HT-29 (cell line): Measurements from ENCODE around the gene NXF2. TPM values are rescaled to one million over a fixed set of nuclear protein-coding genes. Genes with fewer than 3 reads are reported as not detected.
"Not testable (repeated sequence)": the region's sequence is repeated elsewhere in the genome, so short reads cannot be mapped to it uniquely, and the experiment has no call there.

Source experiments
- DNase-seq: peaks from one replicate; pipeline ENCODE4 v3.0.0-alpha.2; 2015; ENCODE audit warnings: low spot score
- total RNA-seq: library from RNA; depleted of rRNA; stranded (reverse); fragments of >200 nt; shearing (Covaris generic); gene quantifications from 2 replicates; pipeline ENCODE4 v1.2.3, GENCODE V29; 2014; rRNA removed

The NXF2 gene
- total RNA-seq: not detected in 2 replicates

DNA sequence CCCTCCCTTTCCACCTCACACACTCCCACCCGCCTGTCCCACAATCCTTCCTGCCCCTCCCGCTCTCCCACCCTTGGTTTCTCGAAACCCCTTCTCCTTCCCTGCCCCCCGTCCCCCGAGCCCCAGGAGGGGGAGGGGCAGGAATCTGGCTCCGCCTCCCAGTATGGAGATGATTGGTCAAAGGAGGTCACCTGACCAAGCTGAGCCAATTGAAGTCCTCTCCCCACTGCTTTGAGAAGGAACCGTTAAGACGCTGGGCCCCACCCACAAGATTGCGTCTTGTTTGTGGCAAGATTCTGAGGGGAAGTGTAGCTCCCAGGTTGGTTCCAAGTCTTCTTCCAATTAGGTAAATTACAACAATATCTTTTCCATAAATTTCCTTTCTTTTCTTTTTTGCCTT is at the start of gene NXF2:
TSS of gene NXF2 (plus strand) at position 275 of the 400 bp plus-strand sequence. CDS start 59,912 bp downstream, outside the sequence.
- not testable (repeated sequence) for DNase-seq

DNA sequence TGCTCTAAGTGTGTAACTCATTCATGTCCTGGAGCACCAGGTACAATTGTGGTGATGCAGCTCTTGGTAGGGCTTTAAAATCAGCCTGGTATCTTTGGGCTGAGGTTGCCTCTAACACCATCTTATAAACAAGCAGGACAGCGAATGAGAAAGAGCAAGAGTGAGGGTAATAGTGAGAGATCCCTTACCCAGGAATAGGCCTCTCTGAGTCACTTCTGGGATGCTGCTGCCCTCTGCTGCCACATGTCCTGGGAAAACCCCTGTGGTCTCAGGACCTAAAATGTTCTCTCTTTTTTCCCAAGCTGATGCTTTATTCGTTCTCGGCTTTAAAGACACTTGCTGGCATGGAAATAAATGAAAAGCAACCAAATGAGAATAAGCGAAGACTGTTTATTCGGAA is 39.0 kb upstream of the NXF2 start:
- not testable (repeated sequence) for DNase-seq

DNA sequence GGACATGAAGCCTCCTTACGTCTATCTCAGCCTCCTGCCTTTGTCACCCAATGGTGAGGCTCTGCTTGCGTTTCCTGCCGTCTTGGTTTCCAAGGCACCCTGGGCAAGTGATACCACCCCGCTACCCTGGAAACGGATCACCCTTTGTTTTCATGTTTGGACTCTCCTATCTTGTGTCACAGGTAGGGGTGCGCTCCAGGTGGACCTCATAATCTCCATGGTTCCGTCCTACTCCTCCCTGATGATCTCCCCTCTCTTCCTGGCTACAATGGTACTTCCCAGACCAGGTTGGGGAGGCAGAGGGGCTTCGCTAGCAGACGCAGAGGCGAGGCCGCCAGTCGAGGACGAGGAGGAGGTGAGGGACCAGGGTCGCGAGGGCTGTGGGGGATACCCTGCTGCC is 32.0 kb upstream of the NXF2 start, which contains the start of gene TCP11X1:
TSS of gene TCP11X1 (plus strand) at position 316 of the 400 bp plus-strand sequence.
- DNase-seq: not testable (repeated sequence)

DNA sequence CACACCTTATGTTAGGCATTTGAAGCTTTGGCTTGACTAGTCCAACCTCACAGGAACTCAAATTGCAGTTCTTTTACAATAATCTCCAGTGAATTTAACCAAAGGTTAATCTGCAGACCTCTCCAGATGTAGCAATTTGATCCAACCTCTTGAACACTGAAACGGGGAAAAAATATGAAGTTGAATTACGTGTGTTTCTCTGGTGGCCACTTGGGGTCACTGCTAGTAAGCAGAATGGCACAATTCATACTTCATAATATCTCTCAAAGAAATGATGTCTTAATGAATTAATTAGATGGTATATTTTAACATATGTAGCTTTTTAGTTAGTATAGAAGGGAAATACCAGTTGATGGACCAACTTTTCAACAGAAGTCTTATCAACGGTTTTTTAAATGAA is 30.5 kb upstream of the NXF2 start:
- not testable (repeated sequence) for DNase-seq

GRCh38 chrX:102235678-102236077 is 11.3 kb upstream of the NXF2 start:
- DNase-seq: not testable (repeated sequence)

GRCh38 chrX:102240265-102240664 is 6.7 kb upstream of the NXF2 start:
- not testable (repeated sequence) for DNase-seq

DNA sequence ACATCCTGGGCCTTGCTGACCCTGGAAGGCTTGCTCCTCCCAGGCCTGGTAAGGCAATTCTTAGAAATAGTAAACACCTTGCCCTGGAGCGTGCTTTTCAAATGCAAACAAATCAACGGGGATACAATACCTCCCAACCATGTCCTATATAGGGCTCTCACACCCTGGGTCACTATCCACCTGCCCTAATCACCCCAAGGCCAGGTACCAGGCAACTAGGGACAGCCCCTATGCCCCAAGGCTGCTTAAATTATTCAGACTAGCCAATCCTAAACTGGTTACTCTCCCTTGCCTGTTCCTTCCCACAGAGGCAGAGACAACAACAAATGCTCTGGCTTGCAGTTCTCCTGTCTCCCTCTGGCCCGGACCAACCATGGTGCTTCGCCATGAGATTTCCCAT is 25.3 kb downstream of the NXF2 start:
- not testable (repeated sequence) for DNase-seq

- no peak for DNase-seq
These were observed 91.2 kb downstream of the NXF2 start for GRCh38 chrX:102338162-102338561.

DNA sequence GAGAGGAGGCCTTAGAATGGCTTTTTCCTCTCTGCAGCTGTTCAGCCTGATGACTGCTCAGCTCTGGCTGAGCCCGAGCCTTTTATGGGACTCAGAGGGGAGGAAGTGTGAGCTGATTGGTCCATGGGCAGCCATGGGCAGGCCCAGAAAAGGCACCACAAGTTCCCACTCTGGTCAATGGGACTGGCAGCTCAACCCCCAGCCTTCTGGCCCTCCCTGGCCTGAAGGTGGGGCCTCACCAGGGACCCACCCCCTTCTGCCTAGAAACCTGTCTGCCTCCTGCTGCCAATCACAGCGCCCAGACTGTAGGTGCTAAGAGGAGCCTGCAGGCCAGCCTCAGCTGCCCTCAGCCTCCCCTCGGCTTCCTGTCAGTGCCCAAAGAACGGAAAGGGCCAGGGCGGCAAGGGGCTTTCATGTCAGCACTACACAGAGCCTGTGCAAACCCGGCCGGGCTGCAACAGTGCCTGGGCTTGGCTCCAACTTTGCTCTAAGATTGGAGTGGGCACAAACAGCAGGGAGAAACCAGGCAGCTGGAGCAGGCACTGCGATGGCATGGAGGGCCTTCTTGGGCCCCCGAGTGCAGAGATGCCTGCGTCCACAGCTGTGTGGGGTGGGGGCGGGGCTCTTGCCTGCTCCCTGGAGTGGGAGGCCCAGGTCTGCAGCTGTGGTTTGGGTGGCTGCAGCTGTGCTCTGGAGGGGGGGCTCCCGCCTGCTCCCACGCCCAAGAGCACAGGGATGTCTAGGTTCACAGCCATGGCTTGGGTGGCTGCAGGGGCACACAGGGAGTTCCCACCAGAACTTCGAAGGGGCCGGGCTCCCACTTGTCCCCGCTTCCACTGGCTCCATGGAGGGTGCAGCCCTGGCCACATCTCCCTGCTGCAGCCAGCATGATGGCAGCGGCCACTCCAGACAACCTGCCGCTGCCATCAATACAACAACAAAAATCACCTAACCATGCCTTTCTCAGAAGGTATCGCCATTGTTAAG is 92.6 kb downstream of the NXF2 start:
- DNase-seq: no peak

DNA sequence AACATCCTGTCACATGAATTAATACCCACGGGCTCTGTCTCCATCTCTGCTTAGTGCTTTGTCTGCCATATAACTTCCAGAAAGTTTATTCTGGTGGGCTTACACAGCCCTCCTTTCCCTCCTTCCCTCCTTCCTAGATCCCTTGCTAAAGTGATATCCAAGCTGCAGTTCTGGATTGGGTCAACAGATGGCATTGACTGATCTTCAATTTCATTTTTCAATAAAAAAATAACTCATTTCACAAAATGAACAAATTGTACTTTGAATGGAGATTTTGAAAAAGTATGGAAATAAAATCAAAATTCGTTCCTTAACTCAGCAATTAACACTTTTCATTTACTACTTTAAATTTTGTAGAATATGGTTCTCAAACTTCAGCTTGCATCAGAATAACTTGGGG is 94.9 kb downstream of the NXF2 start:
- DNase-seq: no peak

DNA sequence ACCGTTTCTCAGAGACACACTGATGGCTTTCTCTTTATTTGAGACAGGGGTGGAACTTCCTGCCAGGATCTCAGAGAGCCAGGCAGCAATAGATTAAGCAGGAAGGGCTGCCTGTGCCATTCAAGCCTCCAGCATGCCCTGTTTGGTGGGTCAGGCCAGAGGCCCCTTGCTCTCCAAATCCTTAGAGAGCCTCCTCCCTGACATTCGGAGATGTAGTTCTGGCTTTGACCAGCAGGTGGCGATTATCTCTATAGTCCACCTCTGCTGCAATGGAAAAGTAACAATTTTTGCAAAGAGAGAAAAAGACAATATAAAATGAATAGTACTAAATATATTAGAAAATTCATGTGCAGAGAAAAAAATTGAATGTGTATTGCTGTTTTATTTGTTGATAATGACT is 98.9 kb downstream of the NXF2 start:
- DNase-seq: peak; percentile 73

Other genes starting within 250 kb of the NXF2 start
- gene TCEAL2, start 121.5 kb upstream of the NXF2 start, total RNA-seq: not detected in 2 replicates
- not detected in 2 replicates for gene TCEAL6, start 104.7 kb upstream of the NXF2 start, total RNA-seq
- not detected in 2 replicates for gene BEX5, start 91.2 kb upstream of the NXF2 start, total RNA-seq
- gene TCP11X1, start 31.9 kb upstream of the NXF2 start, total RNA-seq: not detected in 2 replicates
- gene NXF2B, start 192.8 kb downstream of the NXF2 start, total RNA-seq: not detected in 2 replicates
- gene TCP11X2, start 224.6 kb downstream of the NXF2 start, total RNA-seq: not detected in 2 replicates